ENCODE results near the gene SYNE1.

The SYNE1 gene

DNA sequence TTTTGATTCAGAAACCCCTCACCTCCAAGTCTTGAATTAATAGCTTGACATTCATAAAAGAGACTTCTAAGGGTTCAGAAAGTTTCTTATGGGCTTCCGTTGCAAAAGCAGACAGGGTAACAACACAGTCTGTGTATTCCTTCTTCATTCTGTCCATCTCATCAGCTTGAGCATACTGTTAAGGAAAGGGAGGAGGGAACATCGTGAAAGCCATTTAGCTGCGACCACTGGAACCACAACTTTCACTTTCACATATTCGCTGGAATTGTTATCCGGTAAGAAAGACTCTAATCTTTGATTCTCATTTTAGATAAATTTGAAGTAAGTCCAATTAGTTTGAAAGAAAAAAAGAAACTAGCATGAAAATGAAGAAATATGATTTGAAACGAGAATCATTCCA lies 174.4 kb downstream of the SYNE1 start:
- TF ChIP-seq, protein P1, sequence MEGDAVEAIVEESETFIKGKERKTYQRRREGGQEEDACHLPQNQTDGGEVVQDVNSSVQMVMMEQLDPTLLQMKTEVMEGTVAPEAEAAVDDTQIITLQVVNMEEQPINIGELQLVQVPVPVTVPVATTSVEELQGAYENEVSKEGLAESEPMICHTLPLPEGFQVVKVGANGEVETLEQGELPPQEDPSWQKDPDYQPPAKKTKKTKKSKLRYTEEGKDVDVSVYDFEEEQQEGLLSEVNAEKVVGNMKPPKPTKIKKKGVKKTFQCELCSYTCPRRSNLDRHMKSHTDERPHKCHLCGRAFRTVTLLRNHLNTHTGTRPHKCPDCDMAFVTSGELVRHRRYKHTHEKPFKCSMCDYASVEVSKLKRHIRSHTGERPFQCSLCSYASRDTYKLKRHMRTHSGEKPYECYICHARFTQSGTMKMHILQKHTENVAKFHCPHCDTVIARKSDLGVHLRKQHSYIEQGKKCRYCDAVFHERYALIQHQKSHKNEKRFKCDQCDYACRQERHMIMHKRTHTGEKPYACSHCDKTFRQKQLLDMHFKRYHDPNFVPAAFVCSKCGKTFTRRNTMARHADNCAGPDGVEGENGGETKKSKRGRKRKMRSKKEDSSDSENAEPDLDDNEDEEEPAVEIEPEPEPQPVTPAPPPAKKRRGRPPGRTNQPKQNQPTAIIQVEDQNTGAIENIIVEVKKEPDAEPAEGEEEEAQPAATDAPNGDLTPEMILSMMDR (conservative IDR thresholded peaks at IDR 0.05; ENCODE audit: low read depth, low read length) = no peak
- H3K4me3 ChIP-seq (ENCODE audit: low read length) = no peak overlapping the region
- no peak for DNase-seq (ENCODE audit: low read depth)

DNA sequence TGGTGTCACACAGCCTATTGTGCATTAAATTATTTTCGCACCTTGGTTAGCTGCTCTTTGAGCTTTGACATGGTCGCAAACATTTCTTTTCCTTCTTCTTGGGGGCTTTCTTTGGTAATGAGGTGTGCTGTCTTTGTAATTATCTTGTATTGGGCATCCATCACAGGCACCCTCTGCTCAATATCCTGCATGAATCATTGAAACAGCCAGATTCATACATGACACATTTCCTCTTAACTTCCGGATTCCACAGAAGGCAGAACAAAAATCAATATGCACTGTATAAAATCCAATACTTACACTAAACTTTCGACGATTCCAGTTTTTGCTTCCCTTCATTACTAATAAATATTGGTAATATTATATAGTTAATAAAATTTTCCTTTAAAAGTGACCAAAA lies 175.6 kb downstream of the SYNE1 start:
- no peak overlapping the region for H3K4me3 ChIP-seq (ENCODE audit: low read length)
- TF ChIP-seq, protein P1 (conservative IDR thresholded peaks at IDR 0.05; ENCODE audit: low read depth, low read length) = no peak
- DNase-seq (ENCODE audit: low read depth) = no peak

DNA sequence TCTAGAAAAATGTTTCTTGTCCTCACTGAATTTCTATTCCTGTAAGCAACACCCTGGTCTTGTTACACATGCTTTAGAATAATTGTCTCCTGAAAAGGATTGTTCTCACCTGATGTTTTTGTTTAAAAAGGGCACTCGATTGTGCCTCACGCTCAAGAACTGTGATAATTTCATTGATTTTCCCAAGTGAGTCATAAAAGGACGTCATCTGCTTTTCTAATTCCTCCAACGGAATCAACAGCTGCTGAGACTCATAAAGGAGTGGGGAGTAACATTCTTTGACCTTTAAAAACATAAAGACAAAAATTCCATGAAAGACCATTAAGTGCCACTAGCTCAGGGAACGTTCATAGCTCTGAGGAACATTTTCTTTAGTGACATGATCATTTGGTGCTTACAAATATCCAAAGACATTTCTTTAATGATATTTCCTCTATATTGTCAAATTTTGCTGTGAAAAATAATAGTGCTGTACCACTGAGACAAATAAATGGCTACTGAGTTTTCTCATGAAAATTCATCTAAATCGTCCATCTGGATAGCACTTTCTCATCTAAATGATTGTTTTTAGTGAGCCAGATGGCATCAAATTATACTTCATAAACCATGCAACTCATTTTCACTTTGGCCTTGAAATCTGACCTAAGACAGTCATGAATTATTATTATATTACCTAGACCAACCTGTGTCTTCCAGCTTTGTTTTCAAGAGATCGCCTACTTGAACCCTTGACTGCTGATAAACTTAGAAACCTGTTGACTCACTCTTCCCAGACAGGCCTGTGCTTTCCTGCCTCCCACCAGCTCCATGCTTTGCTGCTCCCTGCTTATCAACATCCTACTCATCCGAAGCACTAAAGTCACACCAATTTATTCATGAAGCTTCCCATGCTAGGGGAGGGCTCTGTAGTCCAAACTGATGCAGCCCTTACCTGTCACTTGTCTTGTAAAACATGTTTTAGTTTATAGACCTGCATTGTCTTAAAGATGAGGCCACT lies 178.2 kb downstream of the SYNE1 start:
- no peak overlapping the region for H3K4me3 ChIP-seq (ENCODE audit: low read length)
- DNase-seq (ENCODE audit: low read depth) = no peak
- TF ChIP-seq, protein P1 (conservative IDR thresholded peaks at IDR 0.05; ENCODE audit: low read depth, low read length) = no peak

DNA sequence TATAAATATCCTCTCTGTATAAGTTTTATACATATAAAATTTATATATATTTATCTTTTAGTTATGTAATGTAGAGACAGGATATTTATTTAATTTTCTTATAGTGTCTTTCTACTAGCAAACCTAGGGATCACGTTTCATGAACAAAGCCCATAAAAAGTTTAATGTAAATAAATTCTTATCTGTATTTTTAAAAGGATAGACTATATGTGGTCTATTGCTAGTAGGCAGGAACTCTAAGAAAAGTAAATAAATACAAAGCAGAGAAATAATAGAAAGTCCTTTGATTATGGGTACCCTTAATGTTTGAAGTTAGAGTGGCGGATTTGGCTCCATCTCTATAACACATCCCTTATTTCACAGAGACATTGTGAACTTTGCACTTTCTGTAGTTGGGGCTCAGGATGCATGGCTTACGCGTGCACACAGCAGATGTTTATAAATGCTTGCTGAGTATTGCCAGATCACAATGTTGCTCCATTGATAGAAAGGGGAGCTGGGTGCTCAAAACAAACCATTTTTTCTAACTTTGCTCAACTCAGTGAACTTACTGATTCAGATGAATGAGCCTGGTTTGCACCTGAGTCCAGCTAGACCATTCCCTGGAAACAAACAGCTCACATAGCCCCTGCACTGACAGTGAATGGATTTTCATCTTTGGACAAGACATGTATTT lies 179.1 kb downstream of the SYNE1 start:
- DNase-seq (ENCODE audit: low read depth) = no peak
- no peak overlapping the region for H3K4me3 ChIP-seq (ENCODE audit: low read length)
- TF ChIP-seq, protein P1 (conservative IDR thresholded peaks at IDR 0.05; ENCODE audit: low read depth, low read length) = no peak

DNA sequence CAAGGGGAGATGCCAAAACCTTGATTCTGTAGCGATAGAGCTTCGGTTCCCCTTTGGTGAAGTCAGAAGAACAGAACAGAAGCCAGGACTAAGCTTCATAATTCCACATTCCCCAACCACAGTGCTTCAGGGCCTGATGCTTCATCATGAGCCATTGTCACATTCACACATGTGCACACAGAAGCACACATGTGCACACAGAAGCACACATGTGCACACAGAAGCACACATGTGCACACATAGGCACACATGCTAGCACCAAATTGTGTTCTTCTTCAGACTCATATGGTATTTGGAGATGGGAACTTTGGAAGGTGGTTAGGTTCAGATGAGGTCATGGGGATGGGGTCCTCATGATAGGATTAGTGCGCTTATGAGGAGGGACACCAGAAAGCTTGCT lies 183.2 kb downstream of the SYNE1 start:
- TF ChIP-seq, protein P1 (conservative IDR thresholded peaks at IDR 0.05; ENCODE audit: low read depth, low read length) = no peak
- DNase-seq (ENCODE audit: low read depth) = no peak
- no peak overlapping the region for H3K4me3 ChIP-seq (ENCODE audit: low read length)

DNA sequence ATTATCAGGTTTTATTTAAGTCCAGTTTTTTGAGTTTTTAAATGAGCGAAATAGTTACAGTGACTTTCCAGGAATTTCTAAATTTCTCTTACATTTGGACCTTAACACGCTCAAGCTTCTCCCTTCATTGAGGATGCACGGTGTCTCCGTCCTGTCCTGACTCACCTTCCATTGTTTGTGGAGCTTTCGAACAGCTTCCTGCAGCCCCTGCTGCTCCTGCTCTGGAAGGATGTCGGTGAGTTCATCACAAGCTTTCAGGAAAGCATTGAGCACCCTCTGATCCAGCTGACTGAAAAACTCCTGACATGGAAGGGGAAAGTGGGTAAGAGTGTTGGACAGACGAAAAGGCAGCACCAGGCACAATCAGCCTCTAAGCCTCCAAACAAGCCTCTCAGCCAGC lies 183.7 kb downstream of the SYNE1 start:
- no peak for DNase-seq (ENCODE audit: low read depth)
- TF ChIP-seq, protein P1 (conservative IDR thresholded peaks at IDR 0.05; ENCODE audit: low read depth, low read length) = no peak
- H3K4me3 ChIP-seq (ENCODE audit: low read length) = no peak overlapping the region

All from retinal pigment epithelial cell (primary cell).